ENCODE data around the gene CEACAM20.
"Not testable (repeated sequence)": the region's sequence is repeated elsewhere in the genome, so short reads cannot be mapped to it uniquely, and the experiment has no call there.

CEACAM20 gene

DNA sequence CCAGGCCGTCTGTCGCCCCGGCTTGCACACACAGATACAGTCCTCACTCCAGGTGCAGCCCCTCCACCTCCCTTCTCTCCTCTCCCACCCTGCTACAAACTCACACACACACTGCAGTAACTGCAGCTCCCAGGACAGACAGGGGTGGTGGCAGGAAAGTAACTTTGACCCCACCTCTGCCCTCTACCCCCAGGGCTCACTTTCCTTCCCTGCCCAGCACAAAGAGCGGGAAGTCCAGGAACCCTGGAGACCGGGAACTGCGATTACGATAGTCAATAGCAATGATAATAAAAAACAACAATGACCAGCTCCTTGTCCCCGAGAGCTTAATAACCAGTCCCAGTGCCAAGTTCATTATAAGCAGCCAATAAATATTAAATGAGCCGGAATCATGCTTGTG, at the start of gene CEACAM20:
TSS of gene CEACAM20 (minus strand) at position 140 of the 400 bp plus-strand sequence. CDS start 166 bp downstream, outside the sequence.
- no peak for DNase-seq (ENCODE audit: low spot score)

DNA sequence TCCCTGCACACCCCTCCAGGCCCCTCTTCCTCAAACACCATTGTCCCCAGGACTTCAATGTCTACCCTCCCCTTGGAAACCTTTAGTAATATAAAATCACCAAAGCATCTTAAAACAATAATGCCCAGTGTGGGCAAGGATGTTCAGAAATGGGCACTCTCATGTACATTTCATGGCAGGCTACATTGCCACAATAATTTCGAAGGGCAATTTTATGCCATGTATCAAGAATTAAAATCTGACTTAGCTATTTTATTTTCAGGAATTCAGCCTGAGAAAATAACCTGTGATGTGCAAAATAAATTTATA, 48.0 kb upstream of the CEACAM20 start:
- DNase-seq (ENCODE audit: low spot score) = no peak

DNA sequence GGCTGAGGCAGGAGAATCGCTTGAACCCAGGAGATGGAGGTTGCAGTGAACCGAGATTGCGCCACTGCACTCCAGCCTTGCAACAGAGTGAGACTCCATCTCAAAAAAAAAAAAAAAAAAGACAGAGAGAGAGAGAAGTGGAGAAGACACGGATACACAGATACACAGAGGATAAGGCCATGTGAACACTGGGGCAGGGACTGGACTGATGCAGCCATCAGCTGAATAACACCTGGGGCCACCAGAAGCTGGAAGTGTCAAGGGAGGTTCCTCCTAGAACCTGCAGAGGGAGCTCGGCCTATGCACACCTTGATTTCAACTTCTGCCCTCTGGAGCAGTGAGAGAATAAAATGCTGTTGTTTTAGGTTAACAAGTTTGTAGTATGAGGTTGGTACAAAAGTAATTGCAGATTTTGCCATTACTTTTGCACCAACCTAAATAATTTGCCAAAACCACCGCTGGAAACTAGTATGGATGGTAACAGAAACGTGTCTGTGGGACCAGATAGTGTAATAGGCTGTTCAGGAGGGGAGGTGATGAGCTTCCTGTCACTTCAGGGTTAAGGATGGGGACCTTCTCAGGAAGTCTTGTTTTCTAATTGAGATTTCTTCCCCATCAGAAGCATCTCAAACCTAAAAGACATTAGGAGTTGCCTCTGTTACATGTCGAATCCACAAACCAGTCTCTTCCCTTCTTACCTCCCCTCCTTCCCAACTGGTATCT, 47.5 kb upstream of the CEACAM20 start:
- DNase-seq (ENCODE audit: low spot score) = peak; percentile 30

DNA sequence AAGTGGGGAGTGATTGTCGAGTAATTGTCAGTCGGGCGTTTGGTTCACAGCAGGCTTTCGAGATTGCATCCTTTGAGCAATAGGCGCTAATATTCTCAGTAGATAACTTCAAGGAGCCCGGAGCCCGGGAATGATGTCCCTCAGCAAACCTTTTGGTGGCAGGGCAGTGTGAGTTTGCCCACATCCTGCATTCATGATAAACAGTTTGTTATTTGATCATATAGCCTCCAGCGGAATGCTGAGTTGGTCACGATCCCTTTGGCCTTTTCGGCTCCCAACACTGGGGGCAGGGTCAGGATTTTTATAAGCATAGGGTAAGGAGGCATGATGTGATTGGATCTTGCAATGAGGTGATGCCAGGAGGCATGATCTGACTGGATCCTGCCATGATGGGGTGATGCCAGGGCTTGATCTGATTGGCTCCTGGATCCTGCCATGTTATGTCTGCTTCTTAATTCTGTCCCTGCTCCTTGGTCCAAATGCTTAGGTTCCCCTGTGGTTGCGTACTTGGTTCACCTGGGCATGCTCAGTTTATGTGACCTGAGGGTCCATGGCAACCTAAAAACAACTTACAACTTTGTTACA, 45.7 kb upstream of the CEACAM20 start:
- DNase-seq (ENCODE audit: low spot score) = no peak

DNA sequence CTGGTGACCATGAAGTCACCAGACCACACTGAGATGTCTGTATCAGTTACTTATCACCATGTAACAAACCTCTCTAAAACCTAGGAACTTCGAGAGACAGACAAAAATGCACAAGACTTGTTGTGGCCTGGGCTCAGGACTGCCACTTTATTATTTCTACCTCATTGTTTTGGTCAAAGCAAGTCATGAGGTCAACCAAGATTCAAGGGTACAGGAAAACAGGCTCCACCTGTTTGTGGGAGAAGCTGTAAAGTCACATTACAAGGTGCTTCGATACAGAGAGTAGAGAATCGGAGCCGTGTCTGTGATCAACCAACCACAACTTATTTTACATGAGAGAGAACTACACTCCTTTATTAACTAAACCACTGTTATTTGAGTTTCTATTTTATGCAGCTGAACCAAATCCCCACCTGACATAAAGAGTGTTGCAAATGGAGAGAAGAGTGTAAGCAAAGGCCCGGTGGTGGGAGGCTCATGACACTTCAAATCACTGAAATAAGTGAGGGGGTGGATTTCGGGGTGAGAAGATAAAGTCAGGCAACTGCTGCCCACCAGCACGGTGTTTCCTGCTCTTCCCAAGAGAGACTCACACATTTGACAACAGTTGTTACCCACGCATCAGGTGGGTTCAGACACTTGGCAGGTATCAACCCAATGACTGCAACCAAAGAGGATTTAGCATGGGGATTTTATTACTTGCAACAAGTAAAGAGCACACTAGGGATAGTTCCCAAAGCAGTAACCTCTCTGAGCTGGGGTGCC, 44.9 kb upstream of the CEACAM20 start:
- no peak for DNase-seq (ENCODE audit: low spot score)

DNA sequence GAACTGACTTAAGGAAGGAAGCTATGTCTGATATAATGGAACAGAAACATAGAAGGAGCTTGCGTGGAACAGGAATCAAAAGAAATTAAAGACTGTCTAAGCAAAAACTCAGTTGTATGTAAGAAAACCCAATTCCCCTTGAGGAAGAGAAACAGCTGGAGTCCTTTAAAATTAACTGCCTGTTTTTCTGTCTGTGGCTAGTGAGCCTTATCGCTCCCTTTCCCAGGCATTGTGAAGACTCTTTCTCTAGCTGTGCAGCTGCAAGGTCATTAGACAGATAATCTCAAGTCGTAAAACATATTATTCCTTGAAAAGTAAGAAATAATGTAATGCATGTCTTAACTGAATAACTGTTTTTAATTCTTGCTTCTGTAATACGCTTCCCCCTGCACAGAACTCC, 44.2 kb upstream of the CEACAM20 start:
- no peak for DNase-seq (ENCODE audit: low spot score)

DNA sequence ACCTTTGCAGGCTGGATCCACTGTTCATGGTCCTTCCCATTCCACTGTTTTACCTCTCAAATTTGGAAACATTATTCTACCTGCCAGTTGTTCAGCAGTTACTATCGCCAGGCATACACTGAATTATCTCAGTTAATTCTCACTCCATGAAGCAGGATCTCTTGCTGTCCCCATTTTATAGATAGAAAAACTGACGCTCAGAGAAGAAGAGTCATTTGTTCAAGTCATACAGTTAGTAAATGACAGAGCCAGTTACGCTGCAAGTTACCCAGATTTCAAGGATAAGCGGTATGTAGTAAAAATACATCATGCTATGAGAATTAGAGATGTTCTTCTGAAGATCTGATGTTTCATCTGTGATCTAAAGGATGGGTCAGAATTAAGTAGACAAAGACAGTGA, 43.7 kb upstream of the CEACAM20 start:
- DNase-seq (ENCODE audit: low spot score) = no peak

DNA sequence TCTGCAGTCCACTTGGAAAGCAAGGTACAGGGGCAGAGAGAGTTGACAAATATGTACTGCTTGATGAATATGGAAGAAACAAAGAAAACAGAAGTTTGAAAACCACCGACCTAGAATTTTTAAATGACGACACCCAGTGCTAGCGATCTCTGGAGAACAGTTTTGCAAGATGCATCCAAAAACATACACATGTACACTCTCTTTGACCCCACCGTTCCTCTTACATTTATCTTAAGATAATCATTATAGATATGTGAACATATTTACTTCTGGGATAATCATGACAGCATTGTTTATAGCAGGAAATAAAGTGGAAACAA, 43.1 kb upstream of the CEACAM20 start:
- DNase-seq (ENCODE audit: low spot score) = no peak

DNA sequence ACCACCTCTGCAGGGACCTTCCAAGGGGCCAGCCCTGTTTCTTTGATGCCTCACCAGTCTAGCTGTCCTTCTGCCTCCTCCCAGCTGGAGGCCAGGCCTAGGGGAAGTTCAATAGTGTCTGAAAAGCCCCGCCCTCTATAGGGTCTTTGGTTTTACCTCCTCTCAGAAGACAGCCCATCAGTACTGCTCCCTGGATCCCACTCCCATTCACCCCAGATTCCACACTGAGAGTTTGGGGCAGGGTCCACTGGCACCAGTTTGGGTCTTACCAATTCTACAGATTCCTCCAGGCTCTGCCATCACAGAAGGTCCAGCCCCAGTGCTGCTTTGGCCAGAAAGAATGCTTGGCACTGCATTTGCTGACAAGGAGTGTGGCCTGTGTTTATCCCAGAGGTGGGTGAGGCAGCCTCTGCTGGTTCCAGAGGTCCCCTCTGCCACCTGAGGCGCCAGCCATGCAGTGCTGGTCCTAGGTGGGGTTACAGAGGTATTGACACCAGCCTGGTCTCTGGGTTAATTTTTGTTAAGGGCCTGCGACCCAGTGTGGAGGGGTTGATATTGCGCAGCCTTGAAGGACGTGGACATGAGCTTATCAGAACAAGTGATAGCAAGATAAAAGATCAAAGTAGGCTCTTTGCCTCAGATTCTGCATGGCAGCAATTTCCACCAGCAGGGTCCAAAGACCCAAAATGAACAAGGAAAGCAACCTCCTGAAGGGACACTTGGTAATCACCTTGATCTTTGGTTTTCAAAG, 42.5 kb upstream of the CEACAM20 start:
- no peak for DNase-seq (ENCODE audit: low spot score)

DNA sequence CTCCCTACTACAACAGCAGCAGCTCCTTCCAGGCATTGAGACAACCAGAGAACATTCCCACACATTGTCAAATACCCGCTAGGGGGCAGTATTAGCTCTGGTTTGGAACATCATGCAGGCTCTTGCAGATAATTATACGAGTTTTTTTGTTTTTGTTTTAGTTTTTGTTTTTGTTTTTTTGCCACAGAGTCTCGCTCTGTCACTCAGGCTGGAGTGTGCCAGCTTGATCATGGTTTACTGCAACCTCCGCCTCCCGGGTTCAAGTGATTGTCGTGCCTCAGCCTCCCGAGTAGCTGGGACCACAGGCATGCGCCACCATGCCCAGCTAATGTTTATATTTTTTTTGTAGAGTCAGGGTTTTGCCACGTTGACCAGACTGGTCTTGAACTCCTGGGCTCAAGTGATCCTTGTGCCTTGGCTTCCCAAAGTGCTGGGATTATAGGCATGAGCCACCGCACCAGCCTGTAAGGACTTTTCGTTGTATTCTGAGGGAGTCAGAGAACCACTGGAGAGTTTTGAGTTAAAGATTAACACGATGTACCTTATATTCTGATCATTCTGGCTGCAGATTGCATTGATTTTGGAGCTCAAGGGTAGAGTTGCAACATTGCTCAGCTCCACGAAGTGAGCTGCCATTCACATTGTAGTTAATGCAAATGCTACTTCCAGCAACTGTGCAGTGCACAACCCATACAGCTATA, 41.7 kb upstream of the CEACAM20 start:
- peak; percentile 70 for DNase-seq (ENCODE audit: low spot score)

DNA sequence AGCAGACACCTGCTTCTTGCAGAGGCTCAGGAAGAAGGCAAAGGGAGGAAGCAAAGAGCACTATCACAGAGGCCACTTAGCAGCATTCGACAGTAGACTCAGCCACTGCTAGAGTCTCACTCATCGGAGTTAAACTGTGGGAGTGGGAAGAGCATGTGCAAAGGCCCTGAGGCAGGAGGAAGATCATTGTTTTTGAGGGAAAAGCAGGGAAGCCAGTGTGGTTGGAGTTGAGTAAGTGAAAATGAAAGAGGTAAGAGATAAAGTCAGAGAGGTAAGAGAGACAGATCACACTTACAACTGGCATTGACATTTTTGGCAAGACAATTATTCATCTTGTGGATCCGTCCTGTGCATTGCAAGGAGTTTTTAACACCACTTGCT, 41.1 kb upstream of the CEACAM20 start:
- DNase-seq (ENCODE audit: low spot score) = no peak

DNA sequence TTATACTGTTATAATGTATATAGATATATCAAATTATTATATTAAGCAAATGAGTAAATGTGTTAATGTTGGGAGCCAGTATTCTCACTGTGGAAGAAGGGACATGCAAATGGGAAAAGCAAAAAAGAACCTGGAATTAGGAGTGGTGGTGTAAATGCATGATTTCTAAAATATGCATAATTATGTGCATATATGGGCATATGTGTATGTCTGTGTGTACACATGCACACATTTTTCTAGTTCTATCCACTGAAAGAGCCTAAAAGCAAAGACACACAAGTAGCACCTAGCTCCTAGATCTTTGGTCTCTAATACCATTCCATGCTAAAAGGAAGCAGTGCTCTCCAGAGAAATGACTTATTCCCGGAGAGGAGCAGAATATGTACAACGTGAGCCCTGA, 38.3 kb upstream of the CEACAM20 start:
- no peak for DNase-seq (ENCODE audit: low spot score)

DNA sequence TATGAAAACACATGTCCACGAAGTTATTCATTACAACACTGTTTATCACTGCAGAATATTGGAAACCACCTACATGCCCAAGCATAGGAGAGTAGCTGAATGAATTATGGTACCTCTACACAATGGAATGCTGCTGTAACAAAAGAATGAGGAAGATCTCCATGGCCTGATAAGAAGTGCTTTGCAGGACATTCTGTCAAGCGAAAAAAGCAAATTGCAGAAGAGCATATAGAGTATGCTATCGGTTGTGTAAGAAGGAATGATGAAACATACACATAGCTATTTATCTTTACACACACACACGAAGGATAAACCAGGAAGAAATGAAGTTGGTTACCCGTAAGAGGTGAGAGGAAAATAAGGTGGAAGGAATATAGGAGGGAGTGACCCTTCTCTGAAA, 37.5 kb upstream of the CEACAM20 start:
- DNase-seq (ENCODE audit: low spot score) = no peak

DNA sequence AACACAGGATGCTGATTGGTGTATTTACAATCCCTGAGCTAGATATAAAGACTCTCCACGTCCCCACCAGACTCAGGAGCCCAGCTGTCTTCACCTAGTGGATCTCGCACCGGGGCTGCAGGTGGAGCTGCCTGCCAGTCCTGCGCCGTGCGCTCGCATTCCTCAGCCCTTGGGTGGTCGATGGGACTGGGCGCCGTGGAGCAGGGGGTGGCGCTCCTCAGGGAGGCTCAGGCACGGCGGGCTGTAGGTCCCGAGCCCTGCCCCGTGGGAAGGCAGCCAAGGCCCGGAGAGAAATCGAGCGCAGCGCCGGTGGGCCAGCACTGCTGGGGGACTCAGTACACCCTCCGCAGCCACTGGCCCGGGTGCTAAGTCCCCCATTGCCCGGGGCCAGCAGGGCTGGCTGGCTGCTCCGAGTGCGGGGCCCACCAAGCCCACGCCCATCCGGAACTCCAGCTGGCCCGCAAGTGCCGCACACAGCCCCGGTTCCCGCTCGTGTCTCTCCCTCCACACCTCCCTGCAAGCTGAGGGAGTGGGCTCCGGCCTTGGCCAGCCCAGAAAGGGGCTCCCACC, 33.7 kb upstream of the CEACAM20 start:
- DNase-seq (ENCODE audit: low spot score) = not testable (repeated sequence)

DNA sequence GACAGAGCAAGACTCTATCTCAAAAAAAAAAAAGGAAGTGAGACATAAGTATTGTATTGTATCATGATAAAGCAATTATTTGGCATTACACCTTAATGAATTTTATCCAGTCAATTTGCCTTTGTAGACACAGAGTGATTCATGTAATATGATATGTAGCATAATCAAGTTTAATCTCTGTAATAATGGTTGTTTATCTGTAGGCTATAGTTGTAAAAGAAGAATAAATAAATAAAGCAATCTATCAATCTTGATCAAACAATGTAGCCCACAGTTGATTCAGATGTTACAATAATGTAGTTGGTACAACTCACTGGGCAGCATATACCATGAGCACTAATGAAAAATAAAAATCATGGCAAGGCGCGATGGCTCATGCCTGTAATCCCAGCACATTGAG, 28.5 kb upstream of the CEACAM20 start:
- DNase-seq (ENCODE audit: low spot score) = no peak

DNA sequence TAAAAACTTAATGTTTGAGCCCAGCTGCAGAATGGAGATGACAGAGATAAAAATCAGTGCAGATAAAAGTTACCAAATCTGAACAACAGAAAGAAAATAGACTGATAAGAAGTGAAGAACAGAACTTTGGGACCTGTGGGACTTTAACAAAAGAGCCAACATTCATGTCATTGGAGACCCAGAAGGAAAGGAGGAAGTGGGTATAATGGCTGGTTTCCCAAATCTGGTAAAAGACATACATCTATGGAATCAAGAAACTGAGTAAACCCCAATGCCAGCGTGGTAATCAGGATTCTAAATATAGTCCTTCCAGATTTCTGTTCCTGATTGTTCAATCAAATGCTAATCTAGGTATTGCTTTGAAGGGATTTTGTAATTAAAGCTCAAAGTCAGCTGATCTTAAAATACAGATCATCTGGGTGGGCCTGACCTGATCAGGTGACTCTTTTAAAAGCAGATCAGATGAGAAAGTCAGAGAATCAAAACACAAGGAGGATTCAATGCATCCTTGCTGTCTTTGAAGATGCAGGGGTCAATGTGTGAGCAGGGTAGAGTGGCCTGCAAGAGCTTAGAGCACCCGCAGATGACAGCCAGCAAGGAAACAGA, 25.3 kb upstream of the CEACAM20 start:
- DNase-seq (ENCODE audit: low spot score) = no peak

DNA sequence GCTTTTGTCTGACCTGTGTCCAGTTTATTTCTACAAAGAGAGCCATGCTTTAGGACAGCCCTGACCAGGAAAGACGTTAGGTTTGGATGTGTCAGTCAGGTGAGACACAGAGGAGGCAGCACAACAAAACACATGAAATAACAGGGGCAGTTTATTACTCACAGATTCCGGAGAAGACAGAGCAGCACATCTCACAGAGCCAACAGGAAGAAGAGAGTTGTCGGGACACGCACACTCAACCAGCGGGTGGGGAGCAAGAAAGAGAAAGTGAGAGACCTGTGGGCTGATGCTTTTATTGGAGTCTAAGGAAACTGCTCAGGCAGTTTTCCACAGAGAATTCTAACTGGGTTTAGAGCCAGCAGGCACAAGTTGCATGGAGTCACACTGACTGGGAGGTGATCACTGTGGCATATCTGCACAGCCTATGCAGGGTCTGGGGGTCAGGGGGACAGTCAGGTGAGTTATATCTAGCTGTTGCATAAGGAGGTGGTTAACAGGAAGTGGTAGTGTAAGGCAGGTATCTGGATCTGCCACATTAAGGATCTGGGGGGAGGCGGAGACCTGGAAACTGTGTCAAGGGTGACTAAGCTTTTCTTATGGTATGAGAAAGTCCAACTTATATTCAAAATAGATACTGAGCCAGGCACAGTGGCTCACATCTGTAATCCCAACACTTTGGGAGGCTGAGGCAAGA, 24.1 kb upstream of the CEACAM20 start:
- no peak for DNase-seq (ENCODE audit: low spot score)

DNA sequence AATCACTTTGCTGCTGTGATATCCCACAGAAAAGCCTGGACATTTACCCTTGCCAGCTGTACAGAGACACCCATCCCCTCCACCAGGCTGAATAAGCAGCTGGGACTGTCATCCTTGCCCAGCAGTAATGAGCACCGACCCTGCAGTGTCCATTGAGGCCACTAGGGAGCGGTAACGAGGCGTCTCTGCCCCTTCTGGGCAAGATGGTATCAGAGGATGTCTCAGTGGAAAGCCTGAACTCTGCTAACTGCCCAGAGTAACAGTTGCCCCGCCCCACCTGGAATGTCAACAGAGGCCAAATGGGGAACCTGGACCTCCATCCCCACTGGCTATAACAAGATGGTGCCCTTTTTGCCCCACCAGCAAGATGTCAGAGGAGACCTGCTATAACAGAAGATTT, 22.8 kb upstream of the CEACAM20 start:
- peak; percentile 12 for DNase-seq (ENCODE audit: low spot score)

DNA sequence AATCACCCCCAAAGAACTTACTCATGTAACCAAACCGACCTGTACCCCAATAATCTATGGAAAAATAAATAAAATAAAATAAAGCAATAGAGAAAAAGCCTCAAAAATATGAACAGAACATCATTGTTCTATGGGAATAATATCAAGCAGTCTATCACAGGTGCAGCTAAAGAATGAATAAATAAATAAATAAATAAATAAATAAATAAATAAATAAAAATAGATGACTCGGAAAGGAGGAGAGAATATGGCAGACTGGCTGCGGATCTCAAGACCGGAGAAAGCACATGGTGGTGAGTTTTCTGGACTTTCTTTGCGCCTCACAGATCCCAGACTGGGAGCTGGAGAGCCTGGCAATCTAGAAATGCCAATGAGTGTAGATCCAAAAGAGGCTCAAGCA, 22.4 kb upstream of the CEACAM20 start:
- DNase-seq (ENCODE audit: low spot score) = no peak

DNA sequence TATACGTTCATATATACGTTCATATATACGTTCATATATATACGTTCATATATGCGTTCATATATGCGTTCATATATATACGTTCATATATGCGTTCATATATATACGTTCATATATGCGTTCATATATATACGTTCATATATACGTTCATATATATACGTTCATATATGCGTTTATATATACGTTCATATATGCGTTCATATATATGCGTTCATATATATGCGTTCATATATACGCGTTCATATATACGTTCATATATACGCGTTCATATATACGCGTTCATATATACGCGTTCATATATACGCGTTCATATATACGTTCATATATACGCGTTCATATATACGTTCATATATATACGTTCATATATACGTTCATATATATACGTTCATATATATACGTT, 21.5 kb upstream of the CEACAM20 start:
- DNase-seq (ENCODE audit: low spot score) = not testable (repeated sequence)

DNA sequence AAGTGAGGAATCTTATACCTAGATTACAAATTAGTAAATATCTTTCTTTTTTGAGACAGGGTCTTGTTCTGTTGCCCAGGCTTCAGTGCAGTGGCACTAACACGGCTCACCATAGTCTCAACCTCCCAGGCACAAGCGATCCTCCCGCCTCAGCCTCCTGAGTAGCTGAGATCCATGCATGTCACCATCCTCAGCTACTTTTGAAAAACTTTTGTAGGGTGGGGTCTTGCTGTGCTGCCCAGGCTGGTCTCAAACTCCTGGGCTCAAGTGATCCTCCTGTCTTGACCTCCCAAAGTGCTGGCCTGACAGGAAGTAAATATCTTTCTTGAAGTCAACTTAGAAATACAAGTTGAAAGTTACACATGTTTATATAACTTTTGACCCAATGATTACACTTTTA, 20.0 kb upstream of the CEACAM20 start:
- no peak for DNase-seq (ENCODE audit: low spot score)

Data from cerebellar cortex (tissue), 1 donor.